ENCODE results near the gene CTU2.

GRCh38 chr16:88754912-88755744 lies 48.8 kb downstream of the CTU2 start:
- TF ChIP-seq, protein P1, sequence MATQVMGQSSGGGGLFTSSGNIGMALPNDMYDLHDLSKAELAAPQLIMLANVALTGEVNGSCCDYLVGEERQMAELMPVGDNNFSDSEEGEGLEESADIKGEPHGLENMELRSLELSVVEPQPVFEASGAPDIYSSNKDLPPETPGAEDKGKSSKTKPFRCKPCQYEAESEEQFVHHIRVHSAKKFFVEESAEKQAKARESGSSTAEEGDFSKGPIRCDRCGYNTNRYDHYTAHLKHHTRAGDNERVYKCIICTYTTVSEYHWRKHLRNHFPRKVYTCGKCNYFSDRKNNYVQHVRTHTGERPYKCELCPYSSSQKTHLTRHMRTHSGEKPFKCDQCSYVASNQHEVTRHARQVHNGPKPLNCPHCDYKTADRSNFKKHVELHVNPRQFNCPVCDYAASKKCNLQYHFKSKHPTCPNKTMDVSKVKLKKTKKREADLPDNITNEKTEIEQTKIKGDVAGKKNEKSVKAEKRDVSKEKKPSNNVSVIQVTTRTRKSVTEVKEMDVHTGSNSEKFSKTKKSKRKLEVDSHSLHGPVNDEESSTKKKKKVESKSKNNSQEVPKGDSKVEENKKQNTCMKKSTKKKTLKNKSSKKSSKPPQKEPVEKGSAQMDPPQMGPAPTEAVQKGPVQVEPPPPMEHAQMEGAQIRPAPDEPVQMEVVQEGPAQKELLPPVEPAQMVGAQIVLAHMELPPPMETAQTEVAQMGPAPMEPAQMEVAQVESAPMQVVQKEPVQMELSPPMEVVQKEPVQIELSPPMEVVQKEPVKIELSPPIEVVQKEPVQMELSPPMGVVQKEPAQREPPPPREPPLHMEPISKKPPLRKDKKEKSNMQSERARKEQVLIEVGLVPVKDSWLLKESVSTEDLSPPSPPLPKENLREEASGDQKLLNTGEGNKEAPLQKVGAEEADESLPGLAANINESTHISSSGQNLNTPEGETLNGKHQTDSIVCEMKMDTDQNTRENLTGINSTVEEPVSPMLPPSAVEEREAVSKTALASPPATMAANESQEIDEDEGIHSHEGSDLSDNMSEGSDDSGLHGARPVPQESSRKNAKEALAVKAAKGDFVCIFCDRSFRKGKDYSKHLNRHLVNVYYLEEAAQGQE (IDR thresholded peaks at IDR 0.05; ENCODE audit: insufficient replicate concordance, low read depth), result no peak
- TF ChIP-seq SPI1 (IDR thresholded peaks at IDR 0.05; ENCODE audit: borderline replicate concordance, low read depth), result no peak
- TF ChIP-seq, protein P2, sequence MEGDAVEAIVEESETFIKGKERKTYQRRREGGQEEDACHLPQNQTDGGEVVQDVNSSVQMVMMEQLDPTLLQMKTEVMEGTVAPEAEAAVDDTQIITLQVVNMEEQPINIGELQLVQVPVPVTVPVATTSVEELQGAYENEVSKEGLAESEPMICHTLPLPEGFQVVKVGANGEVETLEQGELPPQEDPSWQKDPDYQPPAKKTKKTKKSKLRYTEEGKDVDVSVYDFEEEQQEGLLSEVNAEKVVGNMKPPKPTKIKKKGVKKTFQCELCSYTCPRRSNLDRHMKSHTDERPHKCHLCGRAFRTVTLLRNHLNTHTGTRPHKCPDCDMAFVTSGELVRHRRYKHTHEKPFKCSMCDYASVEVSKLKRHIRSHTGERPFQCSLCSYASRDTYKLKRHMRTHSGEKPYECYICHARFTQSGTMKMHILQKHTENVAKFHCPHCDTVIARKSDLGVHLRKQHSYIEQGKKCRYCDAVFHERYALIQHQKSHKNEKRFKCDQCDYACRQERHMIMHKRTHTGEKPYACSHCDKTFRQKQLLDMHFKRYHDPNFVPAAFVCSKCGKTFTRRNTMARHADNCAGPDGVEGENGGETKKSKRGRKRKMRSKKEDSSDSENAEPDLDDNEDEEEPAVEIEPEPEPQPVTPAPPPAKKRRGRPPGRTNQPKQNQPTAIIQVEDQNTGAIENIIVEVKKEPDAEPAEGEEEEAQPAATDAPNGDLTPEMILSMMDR (IDR thresholded peaks at IDR 0.05; ENCODE audit: insufficient read depth, low read length), result no peak
- TF ChIP-seq POLR2AphosphoS5 (IDR thresholded peaks at IDR 0.05; ENCODE audit: low read depth), result no peak

All from HL-60 (cell line).